Measurements from ENCODE around the gene DOK3.

DNA sequence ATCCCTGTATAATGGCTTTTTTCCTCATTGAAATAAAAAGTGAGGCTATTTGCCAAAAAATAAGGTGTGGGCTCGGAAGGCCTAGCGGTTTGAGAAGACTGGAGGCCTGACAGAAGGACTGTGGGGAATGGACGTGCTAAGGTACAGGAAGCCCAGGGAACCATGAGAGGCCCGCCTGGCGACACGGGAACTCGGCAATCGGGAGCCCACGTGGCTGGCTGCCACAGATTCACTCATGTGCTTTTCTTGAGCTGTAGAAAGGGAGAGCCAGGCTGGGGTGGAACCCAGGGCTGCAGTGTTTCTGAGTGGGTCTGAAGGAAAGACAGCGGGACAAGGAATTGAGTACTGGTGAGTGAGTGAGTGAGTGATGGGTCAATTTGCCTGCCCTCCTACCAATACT lies 19.0 kb upstream of the DOK3 start:
- TF ChIP-seq CTCF (IDR thresholded peaks at IDR 0.05; ENCODE audit: low read length) (no peak), EZH2 (IDR thresholded peaks at IDR 0.05; ENCODE audit: borderline replicate concordance, low read length) (no peak)

All from OCI-LY1 (cell line).